ENCODE data around the gene LRIG3. TPM values are rescaled to one million over a fixed set of nuclear protein-coding genes. Genes with fewer than 3 reads are reported as not detected.
"Not testable (repeated sequence)": the region's sequence is repeated elsewhere in the genome, so short reads cannot be mapped to it uniquely, and the experiment has no call there.

LRIG3 gene
- total RNA-seq, 2 experiments from 2014 or later, result not detected

DNA sequence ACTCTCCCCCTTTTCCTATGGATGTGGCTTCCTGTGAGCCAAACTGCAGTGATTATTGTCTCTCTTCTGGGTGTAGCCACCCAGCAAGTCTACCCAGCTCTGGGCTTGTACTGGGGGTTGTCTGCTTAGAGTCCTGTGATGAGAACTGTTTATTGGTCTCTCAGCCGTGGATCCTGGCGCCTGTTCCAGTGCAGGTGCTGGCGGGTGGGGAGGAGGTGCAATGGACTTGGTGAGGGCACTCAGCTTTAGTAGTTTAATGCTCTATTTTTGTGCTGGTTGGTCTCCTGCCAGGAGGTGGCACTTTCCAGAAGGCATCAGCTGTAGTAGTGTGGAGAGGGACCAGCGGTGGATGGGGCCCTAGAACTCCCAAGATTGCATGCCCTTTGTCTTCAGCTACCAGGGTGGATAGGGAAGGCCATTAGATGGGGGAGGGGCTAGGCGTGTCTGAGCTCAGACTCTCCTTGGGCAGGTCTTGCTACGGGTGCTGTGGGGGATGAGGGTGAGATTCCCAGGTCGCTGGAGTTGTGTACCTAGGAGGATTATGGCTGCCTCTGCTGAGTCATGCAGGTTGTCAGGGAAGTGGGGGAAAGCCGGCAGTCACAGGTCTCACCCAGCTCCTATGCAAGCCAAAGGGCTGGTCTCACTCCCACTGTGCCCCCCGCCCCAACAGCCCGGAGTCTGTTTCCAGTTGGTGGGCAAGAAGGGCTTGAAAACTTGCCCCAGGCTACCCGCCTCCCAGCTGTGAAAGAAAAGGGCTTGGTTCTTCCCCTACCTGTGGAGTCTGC, 29.8 kb upstream of the LRIG3 start:
- H3K9me3 Mint-ChIP-seq; H3K4me3 Mint-ChIP-seq; POLR2A ChIA-PET; H3K36me3 Mint-ChIP-seq (ENCODE audit: low read depth); H3K4me1 Mint-ChIP-seq; H3K27me3 Mint-ChIP-seq; DNase-seq; CTCF ChIA-PET; H3K27ac Mint-ChIP-seq: not testable (repeated sequence)

GRCh38 chr12:58943079-58943478, 22.8 kb upstream of the LRIG3 start:
- Mint-ChIP-seq H3K4me3 (no peak overlapping the region), H3K4me1 (no peaks in the 10 kb centered on the region), H3K9me3 (peaks cover 5% of the 10 kb centered on the region), H3K27me3 (no peaks in the 10 kb centered on the region), H3K27ac (no peak overlapping the region), H3K36me3 (ENCODE audit: low read depth) (no peaks in the 10 kb centered on the region)
- CTCF ChIA-PET, result no interaction called here
- no peak for DNase-seq
- POLR2A ChIA-PET, result no interaction called here

GRCh38 chr12:58942345-58942744, 22.0 kb upstream of the LRIG3 start:
- H3K4me1 Mint-ChIP-seq, result no peaks in the 10 kb centered on the region

DNA sequence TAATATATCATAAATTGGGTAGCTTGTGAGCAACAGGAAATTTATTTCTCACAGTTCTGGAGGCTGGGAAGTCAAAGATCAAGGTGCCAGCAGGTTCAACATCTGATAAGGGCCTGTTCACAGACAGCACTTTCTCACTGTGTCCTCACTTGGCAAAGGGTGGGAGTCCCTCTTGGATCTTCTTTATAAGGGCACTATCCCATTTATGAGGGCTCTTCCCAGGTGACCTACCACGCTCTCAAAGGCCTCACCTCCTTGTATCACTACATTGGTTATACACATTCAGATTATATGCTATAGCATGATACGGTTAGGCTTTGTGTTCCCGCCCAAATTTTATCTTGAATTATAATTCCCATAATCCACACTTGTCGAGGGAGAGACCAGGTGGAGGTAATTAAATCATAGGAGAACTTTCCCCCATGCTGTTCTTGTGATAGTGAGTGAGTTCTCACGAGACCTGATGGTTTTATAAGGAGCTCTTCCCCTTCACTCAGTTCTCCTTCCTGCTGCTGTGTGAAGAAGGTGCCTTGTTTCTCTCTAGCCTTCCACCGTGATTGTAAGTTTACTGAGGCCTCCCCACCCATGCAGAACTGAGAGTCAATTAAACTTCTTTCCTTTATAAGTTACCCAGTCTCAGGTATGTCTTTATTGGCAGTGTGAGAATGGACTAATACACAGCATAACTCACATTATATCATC, 19.2 kb upstream of the LRIG3 start:
- H3K4me3 Mint-ChIP-seq, result no peak overlapping the region
- no peak overlapping the region for H3K27ac Mint-ChIP-seq
- ChIA-PET POLR2A (no interaction called here), CTCF (no interaction called here)
- no peaks in the 10 kb centered on the region for H3K36me3 Mint-ChIP-seq (ENCODE audit: low read depth)
- no peaks in the 10 kb centered on the region for H3K9me3 Mint-ChIP-seq
- no peak for DNase-seq
- no peaks in the 10 kb centered on the region for H3K27me3 Mint-ChIP-seq
- H3K4me1 Mint-ChIP-seq, result no peaks in the 10 kb centered on the region

More at GRCh38 chr12:58942345-58942744, 22.0 kb upstream of the LRIG3 start:
- no peak overlapping the region for H3K4me3 Mint-ChIP-seq
- peaks cover 4% of the 10 kb centered on the region for H3K9me3 Mint-ChIP-seq
- no peaks in the 10 kb centered on the region for H3K36me3 Mint-ChIP-seq (ENCODE audit: low read depth)
- H3K27ac Mint-ChIP-seq, result no peak overlapping the region
- CTCF ChIA-PET, result no interaction called here
- DNase-seq, result no peak
- POLR2A ChIA-PET, result no interaction called here
- no peaks in the 10 kb centered on the region for H3K27me3 Mint-ChIP-seq

GRCh38 chr12:58938440-58938839, 18.1 kb upstream of the LRIG3 start:
- Mint-ChIP-seq H3K36me3 (ENCODE audit: low read depth) (no peaks in the 10 kb centered on the region), H3K9me3 (no peaks in the 10 kb centered on the region), H3K4me3 (no peak overlapping the region), H3K27ac (no peak overlapping the region), H3K27me3 (no peaks in the 10 kb centered on the region), H3K4me1 (no peaks in the 10 kb centered on the region)
- DNase-seq, result no peak
- ChIA-PET CTCF (no interaction called here), POLR2A (no interaction called here)

DNA sequence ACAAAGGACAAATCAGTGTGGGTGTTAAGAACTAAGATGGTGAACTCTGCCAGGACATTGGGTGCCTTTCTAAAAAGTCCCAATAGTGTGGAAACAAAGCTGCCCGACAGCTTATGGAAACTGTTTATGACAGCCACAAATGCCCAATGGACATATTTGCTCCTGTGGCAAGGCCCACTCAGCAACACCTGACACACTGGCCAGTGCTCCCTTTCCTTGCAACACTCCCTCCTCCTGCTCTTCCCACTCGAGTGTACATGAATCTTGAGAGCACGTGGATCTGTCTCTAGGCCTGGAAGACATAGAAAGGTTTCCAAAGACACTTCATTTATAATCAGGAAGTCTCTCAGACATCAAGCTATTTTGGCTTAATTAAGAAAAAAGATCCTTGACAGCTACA, 14.2 kb upstream of the LRIG3 start:
- CTCF ChIA-PET, result interaction anchor here (0.6 kb wide), 1 partner anchor 488 kb away, joined by 6 read pairs; no protein-coding TSS in a partner anchor
- no peaks in the 10 kb centered on the region for H3K36me3 Mint-ChIP-seq (ENCODE audit: low read depth)
- no peak overlapping the region for H3K27ac Mint-ChIP-seq
- no peaks in the 10 kb centered on the region for H3K27me3 Mint-ChIP-seq
- DNase-seq, result no peak
- POLR2A ChIA-PET, result no interaction called here
- H3K4me3 Mint-ChIP-seq, result no peak overlapping the region
- no peaks in the 10 kb centered on the region for H3K9me3 Mint-ChIP-seq
- H3K4me1 Mint-ChIP-seq, result no peaks in the 10 kb centered on the region

DNA sequence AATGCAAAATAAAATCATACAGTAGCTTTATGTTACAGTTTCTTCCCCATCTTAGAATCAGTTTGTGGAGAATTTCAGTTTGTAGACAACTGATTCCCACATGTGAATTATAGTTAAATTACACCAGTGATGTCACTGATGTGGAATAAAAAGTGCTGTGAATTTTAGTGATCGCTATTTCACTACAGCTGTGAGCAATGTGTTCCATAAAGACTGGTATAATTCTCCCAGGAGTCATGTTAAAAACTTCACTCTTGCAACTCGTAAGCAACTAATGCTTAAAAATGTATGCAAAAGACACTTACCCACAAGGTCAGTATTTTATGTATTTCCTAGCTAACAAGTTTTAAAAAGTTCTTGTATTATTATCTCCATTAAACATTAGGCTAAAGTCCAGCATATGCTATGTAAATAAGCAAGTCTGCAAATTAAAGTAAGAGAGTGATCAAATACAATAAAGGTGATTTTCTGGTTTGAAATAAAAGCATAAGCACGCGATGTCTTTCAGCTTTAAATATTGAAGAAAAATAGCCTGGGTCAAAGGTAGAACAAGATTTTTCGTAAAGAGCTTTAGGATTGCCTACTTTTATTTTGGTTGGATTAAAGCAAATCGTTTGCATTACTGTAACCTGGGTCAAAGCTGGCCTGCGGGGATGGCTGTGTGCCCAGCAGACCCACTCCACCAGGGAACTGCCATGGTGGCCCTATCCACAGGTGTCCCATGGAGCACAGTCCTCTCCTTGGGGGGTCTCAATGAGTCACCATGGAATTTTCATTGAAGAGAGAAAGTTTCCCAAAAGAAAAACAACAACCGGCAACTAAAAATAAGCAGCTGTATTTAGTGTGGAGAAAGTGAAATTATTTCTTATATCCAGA, 12.7 kb upstream of the LRIG3 start:
- no peaks in the 10 kb centered on the region for H3K9me3 Mint-ChIP-seq
- H3K4me1 Mint-ChIP-seq, result no peaks in the 10 kb centered on the region
- POLR2A ChIA-PET, result no interaction called here
- no peaks in the 10 kb centered on the region for H3K36me3 Mint-ChIP-seq (ENCODE audit: low read depth)
- CTCF ChIA-PET, result no interaction called here
- H3K27me3 Mint-ChIP-seq, result no peaks in the 10 kb centered on the region
- H3K27ac Mint-ChIP-seq, result no peak overlapping the region
- H3K4me3 Mint-ChIP-seq, result no peak overlapping the region
- no peak for DNase-seq

DNA sequence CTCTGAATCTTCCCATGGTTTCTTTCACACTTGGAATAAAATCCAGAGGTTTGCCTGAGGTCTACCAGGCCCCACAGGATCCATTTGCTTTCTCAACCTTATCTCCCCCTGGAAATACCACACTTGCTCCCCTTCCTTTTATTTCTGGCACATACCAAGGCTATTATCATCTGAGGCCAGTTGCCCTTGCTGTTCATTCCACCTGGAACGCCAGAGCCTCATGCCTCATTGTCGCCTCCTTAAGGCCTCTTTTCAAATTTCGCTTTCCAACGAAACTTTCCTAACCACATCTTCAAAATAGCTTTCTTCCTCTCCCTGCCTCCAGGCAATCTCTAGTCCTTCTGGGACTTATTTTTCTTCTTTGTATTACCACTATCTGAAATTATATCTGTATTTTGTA, 11.2 kb upstream of the LRIG3 start:
- DNase-seq, result no peak
- no peaks in the 10 kb centered on the region for H3K4me1 Mint-ChIP-seq
- no peaks in the 10 kb centered on the region for H3K9me3 Mint-ChIP-seq
- no peak overlapping the region for H3K27ac Mint-ChIP-seq
- no peaks in the 10 kb centered on the region for H3K27me3 Mint-ChIP-seq
- ChIA-PET POLR2A (no interaction called here), CTCF (no interaction called here)
- H3K36me3 Mint-ChIP-seq (ENCODE audit: low read depth), result no peaks in the 10 kb centered on the region
- no peak overlapping the region for H3K4me3 Mint-ChIP-seq

DNA sequence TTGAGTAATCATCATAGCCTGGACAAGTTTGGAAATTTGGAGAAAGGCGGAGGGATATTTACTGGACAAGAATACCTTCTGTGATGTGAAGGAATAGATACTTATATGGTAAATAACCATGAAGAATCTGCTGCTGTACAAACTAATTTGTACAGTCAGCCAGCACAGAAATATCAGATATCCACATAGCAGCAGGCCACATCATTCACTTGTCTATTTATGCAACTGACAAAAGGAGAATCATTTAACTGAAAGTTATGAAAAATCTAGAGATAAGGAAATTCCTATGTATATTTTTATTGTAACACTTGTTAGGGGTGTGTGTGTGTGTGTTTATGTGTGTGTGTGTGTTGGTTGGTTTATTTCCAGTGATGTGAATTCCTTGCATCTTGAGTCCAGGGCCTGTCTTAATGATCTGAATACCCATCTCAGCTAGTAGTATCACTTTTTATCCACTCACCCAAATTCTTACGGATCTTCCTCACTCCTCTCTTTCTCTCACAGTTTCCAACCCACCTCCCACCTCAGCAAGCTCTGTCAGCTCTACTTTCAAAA, 10.5 kb upstream of the LRIG3 start:
- no peaks in the 10 kb centered on the region for H3K27me3 Mint-ChIP-seq
- POLR2A ChIA-PET, result no interaction called here
- H3K4me1 Mint-ChIP-seq, result no peaks in the 10 kb centered on the region
- H3K27ac Mint-ChIP-seq, result no peak overlapping the region
- no peak for DNase-seq
- H3K4me3 Mint-ChIP-seq, result no peak overlapping the region
- H3K9me3 Mint-ChIP-seq, result no peaks in the 10 kb centered on the region
- CTCF ChIA-PET, result no interaction called here
- no peaks in the 10 kb centered on the region for H3K36me3 Mint-ChIP-seq (ENCODE audit: low read depth)

DNA sequence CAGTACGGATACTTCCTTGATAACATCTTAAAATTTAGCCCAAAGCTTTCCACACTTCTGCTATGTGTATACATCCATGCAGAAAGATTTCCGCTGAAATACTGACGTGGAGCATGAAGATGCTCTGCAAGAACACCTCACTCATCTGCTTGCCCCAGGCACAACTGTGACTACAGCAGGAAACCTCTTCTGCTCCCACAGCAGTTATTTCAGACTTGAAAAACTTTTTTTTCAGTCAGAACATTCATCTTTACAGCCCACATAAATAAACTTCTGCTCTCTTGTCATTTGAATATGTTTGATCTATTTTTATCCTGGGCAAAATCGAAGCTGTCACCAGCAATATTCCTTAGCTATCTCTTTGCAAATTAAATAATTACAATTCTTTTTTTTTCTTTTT, 6.8 kb upstream of the LRIG3 start:
- H3K36me3 Mint-ChIP-seq (ENCODE audit: low read depth), result no peaks in the 10 kb centered on the region
- no peaks in the 10 kb centered on the region for H3K9me3 Mint-ChIP-seq
- ChIA-PET CTCF (no interaction called here), POLR2A (no interaction called here)
- no peaks in the 10 kb centered on the region for H3K4me1 Mint-ChIP-seq
- no peak for DNase-seq
- no peak overlapping the region for H3K27ac Mint-ChIP-seq
- peaks cover 2% of the 10 kb centered on the region for H3K27me3 Mint-ChIP-seq
- H3K4me3 Mint-ChIP-seq, result no peak overlapping the region

DNA sequence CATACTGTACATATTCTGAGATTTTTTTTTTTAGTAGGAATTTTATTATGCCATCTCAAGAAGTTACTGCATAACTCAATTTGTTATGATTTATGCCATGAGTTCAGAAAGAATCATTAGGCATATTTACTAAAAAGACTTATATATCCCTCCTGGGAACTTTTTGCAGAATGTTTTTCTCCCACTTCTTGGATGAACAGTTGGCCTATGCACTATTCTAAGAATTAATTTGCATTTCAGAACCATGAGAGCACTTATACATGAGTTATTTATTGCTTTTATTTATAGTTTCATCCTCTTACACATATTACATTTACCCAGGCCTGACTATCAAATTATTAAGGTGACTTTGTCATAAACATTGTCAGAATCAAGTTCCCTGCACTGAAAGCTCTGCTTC, 6.3 kb upstream of the LRIG3 start:
- ChIA-PET POLR2A (no interaction called here), CTCF (no interaction called here)
- no peaks in the 10 kb centered on the region for H3K4me1 Mint-ChIP-seq
- no peaks in the 10 kb centered on the region for H3K36me3 Mint-ChIP-seq (ENCODE audit: low read depth)
- H3K9me3 Mint-ChIP-seq, result no peaks in the 10 kb centered on the region
- no peak overlapping the region for H3K4me3 Mint-ChIP-seq
- peaks cover 2% of the 10 kb centered on the region for H3K27me3 Mint-ChIP-seq
- no peak for DNase-seq
- no peak overlapping the region for H3K27ac Mint-ChIP-seq

DNA sequence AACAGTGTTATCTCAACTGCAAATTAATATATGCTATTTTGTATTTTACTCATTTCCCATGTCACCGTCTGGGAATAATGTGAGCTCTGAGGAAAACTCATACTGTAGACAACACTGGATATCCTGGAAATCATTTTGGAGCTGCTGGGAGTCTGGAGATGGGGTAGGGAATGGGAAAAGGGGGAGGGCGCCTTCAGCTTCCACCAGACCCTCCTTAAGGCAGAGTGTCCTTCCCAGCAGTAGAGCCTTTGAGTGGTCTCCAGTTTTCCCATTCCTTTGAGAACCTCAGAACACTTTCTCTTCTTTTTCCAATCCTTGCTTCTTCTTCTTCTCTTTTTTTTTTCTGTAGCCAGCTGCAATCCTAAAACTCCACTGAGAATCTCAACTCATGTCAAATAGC, 5.4 kb upstream of the LRIG3 start:
- ChIA-PET POLR2A (no interaction called here), CTCF (no interaction called here)
- Mint-ChIP-seq H3K4me3 (no peak overlapping the region), H3K36me3 (ENCODE audit: low read depth) (no peaks in the 10 kb centered on the region), H3K27me3 (peaks cover 8% of the 10 kb centered on the region), H3K4me1 (no peaks in the 10 kb centered on the region), H3K27ac (no peak overlapping the region), H3K9me3 (no peaks in the 10 kb centered on the region)
- DNase-seq, result no peak

DNA sequence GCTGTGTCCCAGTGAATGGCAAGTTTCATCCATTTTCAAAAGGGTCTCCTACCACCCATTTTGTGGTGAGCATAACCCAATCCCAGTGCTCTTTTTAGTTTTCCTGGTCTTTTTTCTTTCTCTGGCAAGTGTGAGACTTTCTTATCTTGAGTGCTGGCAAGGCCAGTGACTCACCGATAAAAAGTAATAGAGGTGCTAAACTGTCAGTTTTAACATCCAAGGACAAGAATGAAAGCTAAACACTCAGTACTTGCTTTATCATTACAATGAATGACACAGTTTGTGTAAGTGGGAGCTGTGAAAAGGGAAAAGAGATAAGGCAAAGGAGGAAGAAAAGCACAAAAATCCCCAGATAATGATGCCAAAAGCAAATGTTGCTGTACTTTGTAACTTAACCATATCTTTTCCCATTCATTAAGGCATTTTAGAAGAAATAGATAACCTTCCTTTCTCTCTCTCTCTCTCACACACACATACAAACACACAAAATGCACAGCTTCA, 4.9 kb upstream of the LRIG3 start:
- CTCF ChIA-PET, result no interaction called here
- Mint-ChIP-seq H3K36me3 (ENCODE audit: low read depth) (no peaks in the 10 kb centered on the region), H3K27ac (no peak overlapping the region), H3K4me3 (no peak overlapping the region), H3K9me3 (no peaks in the 10 kb centered on the region), H3K27me3 (peaks cover 13% of the 10 kb centered on the region), H3K4me1 (peaks cover 5% of the 10 kb centered on the region)
- DNase-seq, result no peak
- POLR2A ChIA-PET, result no interaction called here

Measured in activated CD4-positive, alpha-beta T cell treated with anti-CD3 and anti-CD28 coated beads, Interleukin-2, amount 10 ng/mL, durations not matched to agents 7 days and 5 days (primary cell).